ENCODE data around the gene DAND5.

DAND5 gene

DNA sequence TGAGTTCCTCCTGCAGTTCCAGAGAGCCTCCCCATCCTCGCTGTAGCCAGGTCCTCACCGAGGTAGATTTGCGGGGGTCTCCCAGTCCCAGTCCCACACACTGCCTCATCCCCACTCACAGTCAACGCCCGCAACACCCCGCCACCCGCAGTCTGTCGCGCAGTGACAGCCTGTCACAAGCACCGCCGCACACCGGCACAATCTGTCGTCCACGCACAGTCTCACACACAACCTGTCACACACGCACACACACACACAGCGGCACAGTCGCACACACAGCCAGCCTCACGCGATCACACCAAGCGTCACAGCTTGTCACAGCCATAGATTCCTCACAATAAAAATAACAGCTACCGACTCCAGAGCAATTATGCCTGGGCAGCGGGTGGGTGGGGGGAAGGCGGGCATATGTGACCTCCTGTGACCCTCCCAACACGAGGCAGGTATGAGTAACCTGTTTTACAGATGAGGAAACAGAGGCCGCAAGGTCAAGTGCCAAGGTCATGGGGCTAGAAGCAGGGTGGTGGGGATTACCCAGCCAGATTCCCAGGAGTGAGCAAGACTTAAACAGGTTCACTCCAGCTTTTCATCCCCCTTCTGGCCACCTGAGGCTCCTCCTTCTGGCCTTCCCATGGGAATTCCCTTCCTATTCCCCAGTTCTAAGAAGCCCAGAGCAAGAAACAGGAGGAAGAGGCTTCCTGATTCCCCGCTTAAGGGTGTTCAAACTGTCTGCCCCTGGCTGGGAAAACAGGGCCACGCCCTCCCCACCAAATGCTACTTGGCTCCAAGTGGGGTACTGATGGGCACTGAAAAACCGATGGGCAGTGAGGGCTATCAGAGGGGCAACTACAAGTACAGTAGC lies 39.8 kb downstream of the DAND5 start:
- DNase-seq (ENCODE audit: low spot score): no peak
- FAIRE-seq: no peak

DNA sequence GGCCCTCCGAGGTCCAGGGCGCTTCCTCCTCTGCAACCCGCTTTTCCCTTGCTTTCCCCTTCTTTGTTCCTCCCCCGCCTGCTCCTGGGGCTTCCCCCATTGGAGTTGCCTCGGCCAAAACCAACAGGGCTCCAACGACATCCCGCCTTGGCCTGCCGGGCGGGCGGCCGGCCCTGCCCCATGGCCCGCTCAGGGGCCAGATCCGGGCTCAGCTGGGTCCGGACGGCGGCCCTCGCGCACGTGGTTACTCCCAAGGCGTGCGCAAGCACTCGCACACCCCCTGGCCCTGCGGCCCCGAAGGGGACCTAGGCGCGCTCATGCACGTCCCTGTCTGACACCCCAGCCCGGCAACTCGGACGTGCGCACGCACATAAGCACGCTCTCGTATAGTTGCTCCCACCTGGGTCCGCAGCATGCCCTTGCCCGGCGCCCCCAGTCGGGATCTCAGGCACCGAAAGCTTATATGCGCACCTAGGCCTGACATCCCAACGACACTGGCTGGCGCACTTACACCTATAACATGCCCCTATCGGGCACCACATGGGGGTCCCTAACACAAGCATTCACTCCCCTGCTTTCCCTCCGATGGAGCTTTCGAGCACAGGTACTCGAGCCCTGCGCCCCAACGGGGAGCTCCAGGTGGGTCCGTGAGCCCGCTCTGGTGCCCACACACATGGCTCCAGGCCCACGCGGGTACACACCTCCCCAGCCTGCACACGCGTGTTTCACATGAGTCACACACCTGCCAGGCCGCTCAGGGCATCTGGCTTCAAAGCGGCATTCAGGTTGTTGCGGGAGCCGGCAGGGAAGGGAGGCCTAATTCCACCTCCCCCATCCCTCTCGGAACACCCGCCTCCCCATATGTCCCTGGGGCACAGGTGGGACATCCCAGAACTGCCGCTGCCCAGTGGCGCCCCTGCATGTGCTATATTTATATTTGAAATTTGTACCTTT lies 40.9 kb downstream of the DAND5 start:
- no peak for FAIRE-seq

DNA sequence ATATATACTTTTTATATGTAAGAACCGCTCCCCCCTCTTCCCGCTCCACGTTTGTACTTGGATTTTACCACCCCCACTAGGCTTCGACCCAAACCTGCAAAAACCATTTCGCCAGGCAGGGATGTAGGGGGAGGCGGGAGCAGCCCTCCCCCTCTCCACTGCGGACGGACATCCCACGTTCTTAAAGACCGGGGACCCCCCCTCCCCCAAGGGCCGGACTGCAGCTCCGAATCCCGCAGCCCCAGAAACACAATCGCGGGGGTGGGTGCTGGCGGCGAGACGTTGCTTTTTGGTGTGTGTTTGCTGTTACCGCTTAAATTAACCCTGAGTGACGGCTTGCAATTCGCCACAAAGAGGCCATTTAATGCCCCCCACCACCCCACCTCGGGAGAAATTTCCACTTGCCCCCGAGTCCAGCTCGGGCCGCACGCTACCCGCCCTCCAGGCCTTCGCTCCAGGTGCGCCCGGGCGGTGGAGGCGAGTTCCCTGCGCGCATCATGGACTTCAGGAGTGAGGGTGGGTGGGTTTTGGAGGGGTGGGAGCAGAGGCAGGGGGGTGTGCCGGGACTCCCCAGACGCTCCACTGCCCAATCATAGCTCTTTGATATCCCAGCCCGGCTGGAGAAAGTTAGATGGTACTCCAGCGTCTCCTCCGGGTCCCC lies 41.7 kb downstream of the DAND5 start:
- no peak for FAIRE-seq
- DNase-seq (ENCODE audit: low spot score): no peak

More for the DNA sequence above, 40.9 kb downstream of the DAND5 start:
- DNase-seq (ENCODE audit: low spot score): no peak

DNA sequence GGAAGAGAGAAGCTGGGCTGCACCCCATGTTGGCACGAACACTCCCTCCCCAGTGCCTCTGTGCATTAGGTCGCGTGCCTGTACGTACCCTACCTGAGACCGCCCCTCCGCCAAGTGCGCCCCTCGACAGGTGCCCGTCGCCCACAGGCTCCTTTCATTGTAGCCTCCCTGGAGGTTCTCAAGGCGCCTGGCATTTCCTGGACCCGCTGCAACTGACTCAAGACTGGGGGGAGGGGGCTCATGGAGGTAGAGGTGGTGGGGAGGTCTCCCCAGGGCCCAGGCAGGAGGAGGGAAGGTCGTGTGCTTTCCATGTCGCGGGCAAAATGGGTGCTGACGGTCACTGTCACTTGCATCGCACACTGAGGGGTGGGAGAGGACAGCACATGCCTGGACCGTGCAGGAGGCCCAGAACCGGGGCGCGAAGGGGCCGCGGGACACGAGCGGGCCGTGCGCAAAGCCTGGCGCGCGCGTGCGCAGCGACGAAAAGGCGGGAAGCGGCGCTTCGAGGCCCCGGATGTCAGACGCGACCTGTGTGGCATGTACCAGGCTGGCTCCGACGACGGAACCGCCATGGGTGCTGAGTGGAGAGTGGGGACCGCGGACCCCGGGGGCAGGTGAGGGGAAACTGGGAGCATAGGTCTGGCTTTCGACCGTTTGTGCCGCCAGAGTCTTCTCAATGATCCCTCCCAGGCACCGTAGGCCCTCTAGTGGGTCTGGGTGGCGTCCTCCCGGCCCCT lies 42.4 kb downstream of the DAND5 start:
- DNase-seq (ENCODE audit: low spot score) (no peak), FAIRE-seq (no peak)

DNA sequence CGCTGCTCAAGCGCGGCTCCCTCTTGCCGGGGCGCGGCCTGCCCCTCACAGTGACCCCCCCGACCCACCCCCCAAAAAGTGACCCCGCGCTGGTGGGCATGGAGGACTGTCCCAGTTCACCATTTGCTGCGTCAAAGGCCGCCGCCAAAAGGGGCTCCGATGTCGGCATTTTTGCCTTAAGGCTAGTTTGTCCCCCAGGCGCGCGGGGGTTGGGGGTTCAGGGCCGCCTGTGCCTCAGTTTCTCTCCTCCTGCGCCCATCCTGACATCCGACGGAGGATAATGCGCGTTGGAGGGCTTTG lies 43.0 kb downstream of the DAND5 start:
- DNase-seq (ENCODE audit: low spot score): no peak
- no peak for FAIRE-seq

DNA sequence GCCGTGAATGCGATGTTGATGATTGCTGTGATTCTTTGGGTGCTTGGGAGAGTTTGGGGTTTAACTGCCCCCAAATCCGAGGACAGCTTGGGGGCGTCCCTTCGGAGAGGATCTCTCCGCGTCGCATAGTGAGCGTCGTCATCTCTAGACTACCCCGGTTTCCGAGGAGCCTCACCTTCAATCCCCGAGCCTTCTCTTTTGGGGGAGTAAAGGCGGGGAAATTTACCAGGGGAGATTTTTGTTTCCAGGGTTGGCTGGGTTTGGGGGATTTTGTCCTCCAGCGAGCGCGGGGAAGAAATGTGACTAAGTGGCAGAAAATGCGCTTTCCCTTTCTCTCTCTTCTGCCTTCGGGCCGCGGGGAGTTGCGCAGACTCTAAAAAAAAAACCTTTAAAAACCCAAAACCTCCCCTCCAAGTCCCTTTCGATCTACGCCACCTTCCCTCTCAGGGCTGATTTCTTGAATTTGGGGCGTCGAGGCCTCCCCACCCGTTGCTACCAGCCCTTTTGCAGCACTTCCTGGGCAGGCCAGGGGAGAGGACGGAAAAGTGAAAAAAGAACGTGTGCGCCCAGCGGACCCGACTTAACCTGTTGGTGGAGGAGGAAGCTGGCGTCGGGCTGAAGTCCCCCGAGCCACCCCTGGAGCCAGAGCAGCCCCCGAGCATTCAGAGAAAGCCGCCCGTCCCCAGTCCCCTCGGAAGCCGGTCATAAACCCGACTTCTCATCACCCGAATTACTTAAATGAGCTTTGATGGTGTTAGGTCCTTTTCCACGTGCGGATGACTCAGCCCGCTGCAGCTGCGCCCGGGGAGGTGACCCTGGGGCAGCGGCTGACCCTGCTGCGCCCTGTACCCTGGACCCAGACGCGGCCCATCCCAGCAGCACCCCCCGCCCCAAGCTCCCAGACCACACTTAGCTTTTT lies 43.6 kb downstream of the DAND5 start:
- no peak for FAIRE-seq
- no peak for DNase-seq (ENCODE audit: low spot score)

DNA sequence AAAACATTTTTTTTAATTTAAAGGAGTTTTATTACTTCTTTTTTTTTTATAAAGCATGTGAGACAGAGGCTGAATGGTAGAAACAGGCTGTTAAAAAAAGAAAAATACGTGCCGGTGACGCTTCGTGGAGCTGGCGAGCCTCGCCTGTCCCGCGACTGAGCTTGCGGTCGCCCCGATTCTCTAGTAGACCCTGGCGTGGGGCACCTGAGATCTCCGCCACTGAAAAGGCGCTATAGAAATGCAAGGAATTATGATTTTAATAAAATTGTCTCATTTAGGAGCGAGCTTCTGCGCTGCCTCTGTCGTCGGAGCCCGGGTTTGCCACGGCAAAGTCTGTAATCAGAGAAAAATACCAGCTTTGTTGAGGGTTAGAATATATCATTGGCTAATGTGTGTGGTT lies 44.3 kb downstream of the DAND5 start:
- DNase-seq (ENCODE audit: low spot score): no peak
- no peak for FAIRE-seq

DNA sequence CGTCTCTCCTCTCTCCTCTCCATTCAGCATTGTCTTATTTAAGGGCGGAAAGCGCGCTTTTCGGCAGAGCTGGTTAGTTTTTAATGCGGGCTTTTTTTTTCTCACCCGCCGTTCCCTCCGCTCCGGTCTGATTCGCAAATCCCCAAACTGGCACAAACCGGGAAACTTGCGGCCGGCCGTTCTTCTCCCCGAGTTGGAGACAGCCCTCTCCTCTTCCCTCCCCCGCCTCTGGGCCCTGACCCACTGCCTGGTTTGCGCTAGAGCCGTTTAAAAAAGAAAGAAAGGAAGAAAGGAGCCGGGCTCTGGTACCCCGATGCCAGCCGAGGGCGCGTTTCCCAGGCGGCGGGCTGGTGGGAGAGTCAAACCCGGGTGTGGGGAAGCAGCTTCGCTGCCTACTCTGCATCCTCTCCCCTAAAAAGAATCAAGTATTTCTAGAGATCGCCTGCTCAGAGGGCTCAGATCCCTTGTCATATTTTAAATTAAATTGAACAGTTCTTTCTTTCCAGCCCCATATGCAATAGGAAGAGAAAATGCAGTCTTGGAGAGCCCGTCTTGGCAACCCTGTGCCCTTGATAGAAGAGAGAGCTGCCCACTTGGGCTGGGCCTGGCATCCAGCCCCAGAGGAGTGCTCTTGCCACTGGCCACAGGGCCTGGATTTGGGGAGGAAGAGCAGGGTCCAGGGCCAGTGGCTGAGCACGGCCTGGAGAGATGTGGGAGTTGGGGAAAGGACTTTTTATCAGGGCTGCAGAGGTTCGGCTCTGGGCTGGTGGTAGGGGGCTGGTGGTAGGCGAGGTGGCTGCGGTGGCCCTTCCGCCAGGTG lies 44.9 kb downstream of the DAND5 start:
- no peak for DNase-seq (ENCODE audit: low spot score)
- FAIRE-seq: no peak

DNA sequence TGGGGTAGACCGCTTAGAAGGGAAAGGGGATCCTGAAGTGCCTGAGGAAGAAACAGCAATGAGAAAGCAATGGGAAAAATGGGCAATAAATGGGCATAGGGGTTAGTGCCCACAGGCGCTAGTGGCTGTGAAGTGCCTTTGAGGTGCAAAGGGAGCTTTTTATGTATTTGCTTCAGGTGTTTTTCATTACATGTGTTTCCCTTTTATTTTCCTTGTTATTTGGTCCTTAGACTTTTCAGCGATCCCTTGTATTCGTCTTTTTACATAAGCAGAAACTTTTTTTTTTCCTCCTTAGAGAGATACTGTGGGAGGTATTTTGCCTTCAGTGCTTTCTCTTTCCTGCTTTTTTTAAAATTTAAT lies 45.5 kb downstream of the DAND5 start:
- no peak for FAIRE-seq
- no peak for DNase-seq (ENCODE audit: low spot score)

DNA sequence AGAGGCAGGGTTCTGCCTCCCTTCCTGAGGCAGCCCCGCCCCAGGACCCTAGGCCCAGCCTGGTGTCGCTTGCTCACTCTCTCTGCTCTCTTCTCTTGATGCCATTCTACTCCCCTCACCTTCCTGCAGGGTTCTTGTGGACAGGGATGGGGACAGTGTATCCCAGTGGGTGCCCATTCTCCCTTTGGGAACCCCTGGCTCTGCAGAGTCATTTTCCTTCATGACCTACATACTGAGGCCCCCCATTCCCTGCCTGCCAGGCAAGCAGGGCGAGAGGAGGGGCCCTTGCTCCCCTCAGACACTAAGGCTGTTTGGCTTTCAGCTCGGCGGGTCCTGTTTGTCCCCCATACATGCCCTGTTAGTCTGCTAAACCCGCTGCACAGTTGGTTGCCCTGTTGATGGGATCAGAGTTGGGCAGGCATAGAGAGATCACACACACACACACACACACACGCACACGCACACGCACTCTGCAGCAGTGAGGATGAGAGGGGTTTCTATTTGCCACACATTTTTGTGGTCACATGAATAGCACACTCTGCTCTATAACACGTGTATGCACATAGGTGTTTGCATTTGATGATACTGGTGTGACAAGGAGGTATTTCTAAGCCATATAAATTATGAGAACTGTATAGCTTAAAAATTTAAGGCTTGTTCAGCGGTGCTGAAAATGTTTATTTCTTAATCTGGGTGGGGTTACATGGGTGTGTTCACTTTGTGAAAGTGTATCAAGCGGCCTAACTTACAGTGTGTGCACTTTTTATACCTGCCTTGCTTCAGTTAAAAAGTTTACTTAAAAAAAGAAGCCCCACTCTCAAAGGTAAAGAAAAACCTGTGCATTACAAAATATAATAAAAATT lies 46.2 kb downstream of the DAND5 start:
- DNase-seq (ENCODE audit: low spot score) (no peak), FAIRE-seq (peak; percentile 30)

DNA sequence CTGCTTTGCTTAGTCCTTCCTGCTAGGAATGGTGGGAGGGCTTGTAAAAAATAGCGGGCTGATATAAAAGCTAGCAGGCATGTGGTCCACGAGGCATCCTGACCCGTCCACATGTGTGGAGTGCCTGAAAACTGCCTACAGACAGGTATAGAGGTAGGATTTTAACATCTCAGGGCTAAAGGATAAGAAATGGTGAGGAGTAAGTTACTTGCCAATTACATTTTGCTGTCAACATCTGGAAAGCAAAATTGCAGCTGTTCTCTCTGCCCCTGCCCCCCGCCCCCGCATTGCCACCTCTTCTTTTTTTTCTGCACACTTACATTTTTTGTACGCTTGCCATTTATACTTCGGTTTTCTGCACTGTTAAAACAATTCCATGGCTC lies 46.9 kb downstream of the DAND5 start:
- no peak for FAIRE-seq
- no peak for DNase-seq (ENCODE audit: low spot score)

DNA sequence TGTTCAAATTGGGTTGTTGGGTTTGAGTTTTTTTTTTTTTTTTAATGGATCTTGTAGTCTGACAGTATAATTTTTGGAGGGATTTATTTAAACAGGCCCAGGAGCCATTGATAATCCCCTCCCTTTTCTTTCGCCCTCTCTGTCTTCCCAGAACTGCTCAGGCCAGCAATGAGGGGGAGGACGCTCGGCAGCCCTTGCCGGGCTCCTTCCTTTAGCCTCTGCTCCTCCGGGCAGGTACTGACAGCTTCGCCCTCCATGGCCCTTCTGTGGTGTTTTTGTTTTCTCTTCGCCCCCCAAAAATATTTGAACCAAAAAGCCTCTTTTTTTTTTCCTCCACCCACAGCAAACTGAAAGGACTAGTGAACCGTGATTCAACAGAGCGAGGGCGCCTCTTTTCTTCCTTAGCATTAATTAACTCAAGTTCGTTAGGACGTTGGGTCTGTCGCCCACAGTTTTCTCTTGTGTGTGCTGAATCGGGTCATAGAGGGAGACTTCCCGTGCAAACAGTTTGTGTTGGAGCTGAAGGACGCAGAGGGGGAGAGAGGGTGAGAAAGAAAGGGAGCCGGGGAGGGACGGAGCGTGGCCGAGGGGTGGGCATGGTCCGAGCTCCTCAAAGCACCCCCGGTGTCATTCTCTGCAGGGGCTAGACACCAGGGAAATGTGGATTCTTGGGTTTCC lies 47.4 kb downstream of the DAND5 start:
- FAIRE-seq (no peak), DNase-seq (ENCODE audit: low spot score) (no peak)

DNA sequence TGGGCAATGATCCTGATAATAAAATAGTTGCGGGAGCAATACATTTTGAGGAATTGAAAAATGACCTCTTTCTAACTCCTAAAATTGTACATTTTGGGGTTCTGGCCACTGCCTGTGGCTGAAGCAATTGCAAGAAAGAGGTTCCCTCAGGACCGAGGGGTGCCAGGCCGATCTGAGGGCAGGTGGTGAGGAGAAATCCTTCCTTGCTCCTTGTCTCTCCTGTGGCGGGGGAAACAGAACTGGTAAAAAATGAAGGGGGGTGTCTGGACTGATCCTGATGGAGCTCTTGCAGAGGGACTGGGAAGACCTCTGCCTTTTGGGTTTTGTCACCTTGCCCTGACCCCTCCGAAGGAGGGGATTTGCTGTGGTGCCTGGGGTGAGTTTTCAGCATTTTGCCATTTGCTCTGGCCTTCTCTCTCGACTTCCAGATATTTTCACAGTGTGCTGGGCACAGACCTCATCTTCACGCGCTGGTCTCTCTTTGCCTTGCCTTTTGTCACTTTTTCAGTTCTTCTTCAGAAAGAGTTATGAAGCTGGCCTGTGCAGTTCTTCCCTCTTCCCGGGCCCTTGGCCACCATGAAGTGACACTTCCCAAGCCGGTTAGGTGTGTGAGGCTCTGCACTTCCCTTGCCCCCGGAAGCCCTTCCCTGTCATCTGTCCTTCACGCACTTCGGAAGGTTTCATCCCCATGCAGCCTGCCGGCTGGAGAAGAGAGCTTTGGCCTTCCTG lies 48.1 kb downstream of the DAND5 start:
- FAIRE-seq: no peak
- DNase-seq (ENCODE audit: low spot score): no peak

DNA sequence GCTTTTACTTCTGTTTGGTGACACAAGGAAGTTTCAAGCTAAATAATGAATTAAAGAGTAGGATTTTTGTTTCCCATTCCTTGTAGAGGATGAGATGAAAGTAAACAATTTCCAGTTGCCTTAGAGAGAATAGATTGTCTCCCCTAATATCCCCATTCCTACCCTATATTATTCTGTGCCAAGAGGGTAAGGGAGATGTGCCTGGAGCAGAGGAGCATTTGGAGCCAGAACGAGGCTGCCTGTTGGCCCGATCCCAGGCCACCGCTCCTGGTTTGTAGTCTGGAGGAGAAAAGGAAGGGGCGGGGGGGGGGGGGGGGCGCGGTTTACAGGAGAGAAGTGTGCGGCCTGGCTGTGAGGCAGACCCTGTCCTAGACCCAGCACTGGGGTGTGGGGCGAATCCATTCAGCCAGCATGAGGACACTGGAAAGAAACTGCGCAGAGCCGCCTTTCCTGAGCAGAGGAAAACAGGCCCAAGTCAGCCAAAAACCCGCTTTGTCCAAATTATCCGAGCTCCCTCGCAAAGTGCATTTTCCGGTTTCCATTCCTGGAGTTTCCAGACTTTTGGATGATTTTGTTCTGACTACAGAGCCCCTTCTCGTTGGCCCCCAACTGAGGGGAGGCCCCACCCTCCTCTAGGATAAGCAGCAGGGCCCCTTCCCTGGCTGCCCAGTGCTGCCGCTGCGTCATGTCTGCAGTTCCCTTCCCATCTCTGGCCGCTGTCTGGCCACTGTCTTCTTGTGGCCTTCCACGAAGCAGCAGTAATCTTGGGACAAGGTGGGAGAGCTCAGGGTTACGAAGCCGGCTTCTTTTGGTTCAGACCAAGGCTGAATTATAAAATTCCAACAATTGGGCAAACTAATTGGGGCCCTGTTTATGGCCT lies 48.9 kb downstream of the DAND5 start:
- no peak for DNase-seq (ENCODE audit: low spot score)
- no peak for FAIRE-seq

DNA sequence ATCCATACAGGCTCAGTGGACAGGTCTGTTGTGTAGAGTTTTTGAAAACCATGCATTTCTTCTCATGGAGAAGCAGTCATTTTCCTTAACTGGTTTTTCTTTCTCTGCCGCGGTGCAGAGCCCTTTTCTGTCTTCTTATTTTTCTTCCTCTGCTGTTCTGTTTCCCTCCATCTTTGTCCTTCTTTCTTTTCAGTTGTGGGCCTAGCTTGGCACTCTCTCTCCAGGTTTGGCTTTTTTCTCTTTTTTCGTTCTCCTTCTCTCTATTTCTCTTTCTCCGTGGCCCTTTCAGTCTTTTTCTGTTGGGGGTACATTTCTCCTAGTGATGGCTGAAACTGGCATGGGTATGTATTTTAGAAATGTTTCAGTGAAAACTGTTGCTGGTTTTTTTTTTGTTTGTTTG lies 50.0 kb downstream of the DAND5 start:
- no peak for FAIRE-seq
- DNase-seq (ENCODE audit: low spot score): no peak

DNA sequence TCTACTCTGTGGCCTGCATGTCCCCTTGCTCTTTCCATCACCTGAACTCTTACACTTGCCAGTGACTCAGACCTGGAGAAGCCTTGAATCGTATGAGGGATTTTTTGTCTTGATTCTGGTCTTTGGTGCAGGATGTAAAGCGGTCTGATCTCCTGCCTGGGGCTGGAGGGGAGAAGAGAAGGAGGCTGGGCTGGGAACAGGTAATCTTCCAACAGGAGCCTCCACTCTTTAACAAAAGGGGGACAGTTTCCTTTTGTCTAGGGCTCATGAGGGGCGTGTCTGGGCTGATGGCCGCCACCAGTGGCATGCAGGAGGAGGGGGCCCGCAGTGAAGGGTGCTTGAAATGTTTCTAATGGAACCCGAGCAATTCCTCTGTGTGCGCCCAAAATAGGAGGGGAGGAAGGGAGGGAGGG lies 50.6 kb downstream of the DAND5 start:
- FAIRE-seq: no peak
- no peak for DNase-seq (ENCODE audit: low spot score)
